Measurements from ENCODE around the gene IFTAP. TPM values are rescaled to one million over a fixed set of nuclear protein-coding genes. Genes with fewer than 3 reads are reported as not detected.
A peak's percentile ranks its signal among the peaks of the same experiment; 100 is the strongest.

IFTAP gene
- total RNA-seq, 1 experiment from 2014 or later = 13.1 TPM

- Mint-ChIP-seq H3K27ac (ENCODE audit: low read depth, unreplicated experiment) (no peak overlapping the region), H3K4me1 (ENCODE audit: insufficient read depth, unreplicated experiment) (peaks cover 11% of the 10 kb centered on the region), H3K36me3 (ENCODE audit: insufficient read depth, unreplicated experiment) (no peaks in the 10 kb centered on the region), H3K27me3 (ENCODE audit: insufficient read depth, unreplicated experiment) (no peaks in the 10 kb centered on the region), H3K9me3 (ENCODE audit: unreplicated experiment) (no peaks in the 10 kb centered on the region), H3K4me3 (ENCODE audit: unreplicated experiment) (no peak overlapping the region)
- intact Hi-C loops (cut with micrococcal nuclease) = no loop called here
- TF ChIP-seq CTCF (IDR thresholded peaks at IDR 0.05; ENCODE audit: unreplicated experiment) = no peak
- ChIA-PET POLR2A (no interaction called here), CTCF (interaction anchor here (0.6 kb wide), 1 partner anchor 830 kb away, joined by 3 read pairs; no protein-coding TSS in a partner anchor)
- peak; percentile 16 for DNase-seq (ENCODE audit: unreplicated experiment)
- BruUV-seq (replicated peaks) = no TSS peak
Observed at GRCh38 chr11:36699271-36699670, 105.0 kb downstream of the IFTAP start.

GRCh38 chr11:36700246-36700645, 105.9 kb downstream of the IFTAP start:
- H3K9me3 Mint-ChIP-seq (ENCODE audit: unreplicated experiment) = no peaks in the 10 kb centered on the region
- no TSS peak for BruUV-seq (replicated peaks)
- no peak for TF ChIP-seq CTCF (IDR thresholded peaks at IDR 0.05; ENCODE audit: unreplicated experiment)
- intact Hi-C loops (cut with micrococcal nuclease) = loop anchor here (10.0 kb wide), 1 partner anchor 305 kb away; no protein-coding TSS in a partner anchor
- ChIA-PET POLR2A (no interaction called here), CTCF (interaction anchor here (0.8 to 6.4 kb wide), 9 partner anchors 10 to 183 kb away, joined by 3 to 204 read pairs (median 17); no protein-coding TSS in a partner anchor)
- H3K4me1 Mint-ChIP-seq (ENCODE audit: insufficient read depth, unreplicated experiment) = peaks cover 11% of the 10 kb centered on the region
- H3K27me3 Mint-ChIP-seq (ENCODE audit: insufficient read depth, unreplicated experiment) = no peaks in the 10 kb centered on the region
- DNase-seq (ENCODE audit: unreplicated experiment) = no peak
- H3K4me3 Mint-ChIP-seq (ENCODE audit: unreplicated experiment) = no peak overlapping the region
- H3K27ac Mint-ChIP-seq (ENCODE audit: low read depth, unreplicated experiment) = no peak overlapping the region
- no peaks in the 10 kb centered on the region for H3K36me3 Mint-ChIP-seq (ENCODE audit: insufficient read depth, unreplicated experiment)

GRCh38 chr11:36702330-36703054, 108.2 kb downstream of the IFTAP start:
- DNase-seq (ENCODE audit: unreplicated experiment) = peak; percentile 78
- Mint-ChIP-seq H3K36me3 (ENCODE audit: insufficient read depth, unreplicated experiment) (no peaks in the 10 kb centered on the region), H3K9me3 (ENCODE audit: unreplicated experiment) (no peaks in the 10 kb centered on the region), H3K27ac (ENCODE audit: low read depth, unreplicated experiment) (no peak overlapping the region), H3K4me3 (ENCODE audit: unreplicated experiment) (no peak overlapping the region), H3K4me1 (ENCODE audit: insufficient read depth, unreplicated experiment) (peaks cover 11% of the 10 kb centered on the region), H3K27me3 (ENCODE audit: insufficient read depth, unreplicated experiment) (peaks cover 3% of the 10 kb centered on the region)
- BruUV-seq (replicated peaks) = no TSS peak
- TF ChIP-seq CTCF (IDR thresholded peaks at IDR 0.05; ENCODE audit: unreplicated experiment) = peak; percentile 91
- CTCF ChIA-PET = interaction anchor here (0.5 to 6.4 kb wide), 34 partner anchors 10 to 1057 kb away, joined by 3 to 204 read pairs (median 4); no protein-coding TSS in a partner anchor
- POLR2A ChIA-PET = interaction anchor here (1.0 to 1.5 kb wide), 2 partner anchors 41 to 44 kb away, joined by 5 to 6 read pairs; no protein-coding TSS in a partner anchor
- intact Hi-C loops (cut with micrococcal nuclease) = loop anchor here (1.0 to 10.0 kb wide), 3 partner anchors 45 to 746 kb away; no protein-coding TSS in a partner anchor

GRCh38 chr11:36703055-36703404, 108.7 kb downstream of the IFTAP start:
- CTCF ChIA-PET = interaction anchor here (0.5 to 6.4 kb wide), 25 partner anchors 9 to 950 kb away, joined by 3 to 204 read pairs (median 5); no protein-coding TSS in a partner anchor
- H3K4me1 Mint-ChIP-seq (ENCODE audit: insufficient read depth, unreplicated experiment) = peaks cover 11% of the 10 kb centered on the region
- H3K27ac Mint-ChIP-seq (ENCODE audit: low read depth, unreplicated experiment) = no peak overlapping the region
- no peak for TF ChIP-seq CTCF (IDR thresholded peaks at IDR 0.05; ENCODE audit: unreplicated experiment)
- no peaks in the 10 kb centered on the region for H3K36me3 Mint-ChIP-seq (ENCODE audit: insufficient read depth, unreplicated experiment)
- no peak overlapping the region for H3K4me3 Mint-ChIP-seq (ENCODE audit: unreplicated experiment)
- no TSS peak for BruUV-seq (replicated peaks)
- POLR2A ChIA-PET = interaction anchor here (1.0 to 1.5 kb wide), 2 partner anchors 40 to 44 kb away, joined by 5 to 6 read pairs; no protein-coding TSS in a partner anchor
- H3K27me3 Mint-ChIP-seq (ENCODE audit: insufficient read depth, unreplicated experiment) = peaks cover 9% of the 10 kb centered on the region
- DNase-seq (ENCODE audit: unreplicated experiment) = no peak
- intact Hi-C loops (cut with micrococcal nuclease) = loop anchor here (2.0 to 10.0 kb wide), 2 partner anchors 302 to 746 kb away; no protein-coding TSS in a partner anchor
- H3K9me3 Mint-ChIP-seq (ENCODE audit: unreplicated experiment) = no peaks in the 10 kb centered on the region
